H1 (cell line): ENCODE data around the gene ZNF221. TPM values are rescaled to one million over a fixed set of nuclear protein-coding genes. Genes with fewer than 3 reads are reported as not detected.

Source experiments
- CTCF ChIA-PET: fragments of 300-600 bp; sonication (Branson Sonifier 250); formaldehyde crosslinking; loops from one replicate; lab custom pipeline; 2021; ENCODE audit not compliant: partially characterized antibody; lab: Charles Lee
- POLR2A ChIA-PET: fragments of 300-600 bp; sonication (Branson Sonifier 250); formaldehyde crosslinking; loops from one replicate; lab custom pipeline; 2021; ENCODE audit warnings: inconsistent platforms; ENCODE audit not compliant: partially characterized antibody; lab: Charles Lee
- DNase-seq, 2 experiments: peaks; one replicate each; pipeline versions ENCODE4 v3.0.0 to v3.0.0-alpha.2; 2010 to 2022; ENCODE audit warnings: low spot score in 2 of 2, low read depth in 1 of 2, mixed read lengths in 1 of 2
- FAIRE-seq: peaks from 2 replicates; lab custom pipeline; 2011; peaks lifted over from hg19 to GRCh38; lab: Jason Lieb, UNC
- H2AFZ ChIP-seq: 2 replicates; pipeline ENCODE4 v1.8.1; 2012; ENCODE audit warnings: low read length, inconsistent platforms
- H2AK5ac ChIP-seq: 2 replicates; pipeline ENCODE4 v1.6.1; 2013; ENCODE audit warnings: low read depth, low read length
- H2BK120ac ChIP-seq: replicated peaks from 2 replicates; pipeline ENCODE3; 2013; ENCODE audit warnings: low read depth, low read length, inconsistent platforms
- H2BK12ac ChIP-seq: 2 replicates; pipeline ENCODE4 v1.6.1; 2013; ENCODE audit warnings: low read depth, low read length
- H2BK15ac ChIP-seq: 2 replicates; pipeline ENCODE4 v1.6.1; 2013; ENCODE audit warnings: low read length
- H2BK20ac ChIP-seq: 2 replicates; pipeline ENCODE4 v1.6.1; 2013; ENCODE audit warnings: low read length
- H2BK5ac ChIP-seq: 2 replicates; pipeline ENCODE4 v1.6.1; 2013; ENCODE audit warnings: low read depth, low read length
- H3K14ac ChIP-seq: 2 replicates; pipeline ENCODE4 v1.6.1; 2013; ENCODE audit warnings: inconsistent platforms; ENCODE audit not compliant: insufficient read length
- H3K18ac ChIP-seq: 2 replicates; pipeline ENCODE4 v1.6.1; 2013; ENCODE audit warnings: low read length; ENCODE audit errors: extremely low read depth
- H3K23ac ChIP-seq: 2 replicates; pipeline ENCODE4 v1.6.1; 2013; ENCODE audit warnings: inconsistent platforms; ENCODE audit not compliant: insufficient read length
- H3K23me2 ChIP-seq: 2 replicates; pipeline ENCODE4 v1.6.1; 2013; ENCODE audit warnings: low read depth, low read length
- H3K27ac ChIP-seq: 2 replicates; pipeline ENCODE4 v1.6.1; 2011; ENCODE audit warnings: low read depth, low read length, inconsistent platforms
- H3K27me3 ChIP-seq, 4 experiments: replicated peaks in 1 of 4; 1 replicate in 1 of 4; 2 replicates in 3 of 4; pipeline versions ENCODE4 v1.6.1 to v1.8.1; 2011 to 2013; ENCODE audit warnings: low read length in 3 of 4, mild to moderate bottlenecking in 3 of 4, inconsistent platforms in 2 of 4, mixed read lengths in 2 of 4, moderate library complexity in 1 of 4; ENCODE audit not compliant: control insufficient read depth in 3 of 4, insufficient read depth in 3 of 4; ENCODE audit errors: extremely low read depth in 1 of 4
- H3K36me3 ChIP-seq, 4 experiments: 2 replicates each; pipeline versions ENCODE4 v1.6.1 to v1.8.1; 2011 to 2013; ENCODE audit warnings: mild to moderate bottlenecking in 4 of 4, low read length in 3 of 4, moderate library complexity in 2 of 4, control low read depth in 1 of 4, inconsistent platforms in 1 of 4; ENCODE audit not compliant: insufficient read depth in 4 of 4, control insufficient read depth in 2 of 4
- H3K4ac ChIP-seq: replicated peaks from 2 replicates; pipeline ENCODE3; 2013; ENCODE audit warnings: low read length, low read depth, mixed read lengths, inconsistent platforms; ENCODE audit not compliant: insufficient read length
- H3K4me1 ChIP-seq, 4 experiments: replicated peaks in 1 of 4; 1 replicate in 1 of 4; 2 replicates in 3 of 4; pipeline versions ENCODE4 v1.6.1 to v1.8.1; 2011 to 2013; ENCODE audit warnings: low read length in 3 of 4, inconsistent platforms in 2 of 4, mixed read lengths in 1 of 4; ENCODE audit not compliant: insufficient read depth in 4 of 4, control insufficient read depth in 3 of 4
- H3K4me2 ChIP-seq, 2 experiments: 2 replicates each; pipeline versions ENCODE4 v1.6.1 to v1.8.1; 2011 to 2013; ENCODE audit warnings: low read depth in 2 of 2, low read length in 2 of 2, control low read depth in 1 of 2, inconsistent platforms in 1 of 2, mild to moderate bottlenecking in 1 of 2; ENCODE audit not compliant: insufficient read depth in 1 of 2
- H3K4me3 ChIP-seq, 4 experiments: fragments of 200-600, 300-600 bp in 1 of 4; sonication (generic), shearing (Covaris generic), sonication (Bioruptor Twin) in 1 of 4; 2 replicates each; pipeline versions ENCODE4 v1.5.1 to v1.8.1; 2011 to 2016; ENCODE audit warnings: low read length in 4 of 4, low read depth in 3 of 4, control low read depth in 2 of 4, inconsistent platforms in 2 of 4, mild to moderate bottlenecking in 2 of 4, mixed read lengths in 1 of 4, moderate library complexity in 1 of 4; ENCODE audit not compliant: insufficient read depth in 2 of 4; ENCODE audit errors: extremely low read depth in 1 of 4
- H3K56ac ChIP-seq: replicated peaks from 2 replicates; pipeline ENCODE3; 2013; ENCODE audit warnings: low read depth, mild to moderate bottlenecking, mixed read lengths, low read length, inconsistent platforms; ENCODE audit not compliant: insufficient read length
- H3K79me1 ChIP-seq: 2 replicates; pipeline ENCODE4 v1.6.1; 2013; ENCODE audit warnings: low read depth, low read length, control low read depth
- H3K79me2 ChIP-seq, 2 experiments: 2 replicates each; pipeline versions ENCODE4 v1.6.1 to v1.8.1; 2012 to 2013; ENCODE audit warnings: low read length in 2 of 2, mild to moderate bottlenecking in 2 of 2, inconsistent platforms in 1 of 2; ENCODE audit not compliant: insufficient read depth in 2 of 2, control insufficient read depth in 1 of 2
- H3K9ac ChIP-seq, 4 experiments: replicated peaks in 1 of 4; 1 replicate in 1 of 4; 2 replicates in 3 of 4; pipeline versions ENCODE4 v1.6.1 to v1.8.1; 2011 to 2013; ENCODE audit warnings: low read depth in 3 of 4, low read length in 3 of 4, control low read depth in 2 of 4, mild to moderate bottlenecking in 2 of 4, moderate library complexity in 2 of 4, inconsistent platforms in 1 of 4; ENCODE audit errors: extremely low read depth in 1 of 4
- H3K9me3 ChIP-seq, 2 experiments: 2 replicates each; pipeline versions ENCODE4 v1.6.1 to v1.8.1; 2012 to 2013; ENCODE audit warnings: mild to moderate bottlenecking in 2 of 2, moderate library complexity in 2 of 2, control low read depth in 1 of 2, inconsistent platforms in 1 of 2, low read depth in 1 of 2, low read length in 1 of 2, mixed read lengths in 1 of 2; ENCODE audit not compliant: insufficient read depth in 2 of 2
- H4K20me1 ChIP-seq, 2 experiments: replicated peaks in 1 of 2; 2 replicates each; pipeline versions ENCODE3 to v1.8.1; 2011 to 2013; ENCODE audit warnings: inconsistent platforms in 2 of 2, low read length in 2 of 2, mild to moderate bottlenecking in 1 of 2; ENCODE audit not compliant: insufficient read depth in 2 of 2, control insufficient read depth in 1 of 2
- H4K5ac ChIP-seq: 2 replicates; pipeline ENCODE4 v1.6.1; 2013; ENCODE audit warnings: low read length, low read depth, mixed read lengths, inconsistent platforms; ENCODE audit not compliant: insufficient read length
- H4K8ac ChIP-seq: 2 replicates; pipeline ENCODE4 v1.8.0; 2013; ENCODE audit warnings: mild to moderate bottlenecking, moderate library complexity, low read length, inconsistent platforms; ENCODE audit not compliant: insufficient read depth; ENCODE audit errors: extremely low read depth
- H4K91ac ChIP-seq: replicated peaks from 2 replicates; pipeline ENCODE3; 2013; ENCODE audit warnings: low read length, mixed read lengths, inconsistent platforms; ENCODE audit not compliant: insufficient read length
- GTF2F1 ChIP-seq: IDR thresholded peaks from 2 replicates; pipeline ENCODE4 v1.6.1; 2012; ENCODE audit warnings: low read depth, low read length, improper control_type of control experiment, borderline replicate concordance
- HDAC6 ChIP-seq: IDR thresholded peaks from one replicate; pipeline ENCODE4 v1.7.1; 2012; ENCODE audit warnings: low read depth, mild to moderate bottlenecking, inconsistent platforms, low read length, moderate library complexity
- RAD21 ChIP-seq, 2 experiments: IDR thresholded peaks in 1 of 2; conservative IDR thresholded peaks in 1 of 2; 2 replicates each; pipeline ENCODE4 v1.6.1; 2011; ENCODE audit warnings: low read depth in 2 of 2, low read length in 2 of 2, improper control_type of control experiment in 1 of 2, inconsistent platforms in 1 of 2, mild to moderate bottlenecking in 1 of 2, moderate library complexity in 1 of 2
- SIN3A ChIP-seq, 2 experiments: IDR thresholded peaks in 1 of 2; conservative IDR thresholded peaks in 1 of 2; 2 replicates each; pipeline ENCODE4 v1.6.1; 2011 to 2012; ENCODE audit warnings: low read length in 2 of 2, improper control_type of control experiment in 1 of 2, low read depth in 1 of 2, mild to moderate bottlenecking in 1 of 2
- YY1 ChIP-seq: IDR thresholded peaks from 2 replicates; pipeline ENCODE4 v1.6.1; 2011; ENCODE audit warnings: low read depth, mild to moderate bottlenecking, low read length
- ZNF274 ChIP-seq: IDR thresholded peaks from 2 replicates; pipeline ENCODE4 v1.7.0; 2012; ENCODE audit warnings: low read length, borderline replicate concordance; ENCODE audit errors: extremely low read depth
- WGBS, 2 experiments: shearing (Covaris generic) in 1 of 2; methylation state at CpG; one replicate each; pipeline versions ENCODE4 v1.1.6 to v1.1.7; 2013 to 2015; ENCODE audit warnings: low lambda C conversion rate in 2 of 2, mixed read lengths in 2 of 2, inconsistent platforms in 1 of 2, low coverage in 1 of 2, missing lambda C conversion rate in 1 of 2; ENCODE audit not compliant: insufficient replicate concordance in 2 of 2, insufficient coverage in 1 of 2, insufficient read length in 1 of 2; ENCODE audit errors: extremely low coverage in 1 of 2, missing lambda C conversion rate in 1 of 2; 5-methylcytosine and 5-hydroxymethylcytosine counted together
- polyA plus RNA-seq, 7 experiments: library from polyadenylated mRNA; depleted of rRNA in 3 of 7; stranded (reverse) in 5 of 7; unstranded in 2 of 7; fragments of >200 nt in 5 of 7; fragments of 200-250 nt in 2 of 7; gene quantifications; 1 replicate in 5 of 7; 2 replicates in 1 of 7; 4 replicates in 1 of 7; pipeline versions ENCODE4 v1.2.1 to v1.2.3, GENCODE V29; 2011 to 2013; ENCODE audit warnings: missing spikeins in 2 of 7, mixed read lengths in 2 of 7
- total RNA-seq: library from RNA; stranded (reverse); fragmentation: NEBNext Ultra II Directional; extraction: Animal tissue kit (Norgen Biotek cat#: 25700); gene quantifications from 2 replicates; pipeline ENCODE4 v1.2.1, GENCODE V29; 2021

The ZNF221 gene
- total and polyA plus RNA-seq, 2 of the 8 experiments (the other 6 are each of a cell fraction or from before 2014, with no cell fraction given), result 0.50 to 8.4 TPM

GRCh38 chr19:43966079-43966694 is 15.2 kb downstream of the ZNF221 start:
- peak overlapping the region in 1 of 4 experiments; percentile 24; a peak in 2 of 8 replicates for H3K4me3 ChIP-seq
- no peak overlapping the region for H3K4ac ChIP-seq
- no peak overlapping the region for H3K23ac ChIP-seq
- H4K91ac ChIP-seq, result no peak overlapping the region
- no peaks in the 10 kb centered on the region for H3K79me1 ChIP-seq
- H2BK15ac ChIP-seq, result no peak overlapping the region
- peaks cover 81 to 86% of the 10 kb centered on the region in 2 experiments for H3K9me3 ChIP-seq
- no peak overlapping the region for H3K27ac ChIP-seq
- peaks cover 16 to 79% (median 50%) of the 10 kb centered on the region in 4 experiments for H3K36me3 ChIP-seq
- H3K4me1 ChIP-seq, result no peaks in the 10 kb centered on the region
- no peak overlapping the region for H2BK5ac ChIP-seq
- no peak overlapping the region for H2AK5ac ChIP-seq
- TF ChIP-seq RAD21 (IDR thresholded peaks at IDR 0.05 in 1 of 2, conservative IDR thresholded peaks at IDR 0.05 in 1 of 2; ENCODE audit: low read depth in 2 of 2, low read length in 2 of 2) (no peak), YY1 (no peak), ZNF274 (peak; percentile 35; the same call in 1 of the 2 replicates), GTF2F1 (0 out of 2 replicates have a peak, but pooled peaks have one; percentile 13), SIN3A (conservative IDR thresholded peaks at IDR 0.05 in 1 of 2, IDR thresholded peaks at IDR 0.05 in 1 of 2; ENCODE audit: low read depth in 1 of 2, low read length in 2 of 2) (no peak), HDAC6 (no peak)
- no peak overlapping the region for H3K56ac ChIP-seq
- no peak overlapping the region for H2BK120ac ChIP-seq
- H2BK20ac ChIP-seq, result no peak overlapping the region
- H2BK12ac ChIP-seq, result no peak overlapping the region
- CTCF ChIA-PET, result no interaction called here
- no peak overlapping the region for H3K9ac ChIP-seq
- no peak overlapping the region for H3K14ac ChIP-seq
- no peaks in the 10 kb centered on the region for H3K79me2 ChIP-seq
- no peak overlapping the region for H3K18ac ChIP-seq
- H3K23me2 ChIP-seq, result no peaks in the 10 kb centered on the region
- no peak overlapping the region for H4K5ac ChIP-seq
- DNase-seq (no peak), FAIRE-seq (no peak)
- no peak overlapping the region for H3K4me2 ChIP-seq
- no peak overlapping the region for H2AFZ ChIP-seq
- POLR2A ChIA-PET, result no interaction called here
- no peaks in the 10 kb centered on the region for H4K20me1 ChIP-seq
- WGBS, 2 experiments, result 89% methylated on average over 3 of the region's 3 CpGs; no CpG with 5 or more reads in 1 of the 2 experiments
- H4K8ac ChIP-seq, result no peak overlapping the region
- H3K27me3 ChIP-seq, result no peaks in the 10 kb centered on the region
